SK-N-SH treated with all-trans-retinoic acid at 6 μM for 48 hours (cell line): ENCODE data around the gene CCL28.

Experiments
- CSDC2 ChIP-seq: fragments of 250-450 bp; sonication (Bioruptor Pico); IDR thresholded peaks from 2 replicates; pipeline ENCODE4 v1.5.0; 2020; ENCODE audit warnings: mild to moderate bottlenecking, moderate library complexity
- RARB ChIP-seq: fragments of 250-450 bp; sonication (Bioruptor Pico); IDR thresholded peaks from 2 replicates; pipeline ENCODE4 v1.8.0; 2021; ENCODE audit warnings: mild to moderate bottlenecking, moderate library complexity
- ZFP3 ChIP-seq: fragments of 250-450 bp; sonication (Bioruptor Pico); IDR thresholded peaks from 2 replicates; pipeline ENCODE4 v1.5.0; 2020; ENCODE audit warnings: mild to moderate bottlenecking, moderate library complexity

DNA sequence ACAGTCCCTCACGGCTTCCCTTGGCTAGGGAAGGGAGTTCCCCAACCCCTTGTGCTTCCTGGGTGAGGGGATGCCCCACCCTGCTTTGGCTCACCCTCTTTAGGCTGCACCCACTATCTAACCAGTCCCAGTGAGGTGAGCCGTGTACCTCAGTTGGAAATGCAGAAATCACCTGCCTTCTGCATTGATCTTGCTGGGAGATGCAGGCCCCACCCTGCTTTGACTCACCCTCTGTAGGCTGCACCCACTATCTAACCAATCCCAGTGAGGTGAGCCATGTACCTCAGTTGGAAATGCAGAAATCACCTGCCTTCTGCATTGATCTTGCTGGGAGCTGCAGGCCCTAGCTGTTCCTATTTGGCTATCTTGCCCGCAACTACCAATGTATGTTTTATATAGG is 44.7 kb downstream of the CCL28 start:
- TF ChIP-seq RARB (CRISPR knock-in tag) (no peak), ZFP3 (CRISPR knock-in tag) (no peak), CSDC2 (CRISPR knock-in tag) (no peak)
